Caco-2 (cell line): Measurements from ENCODE around the gene PRKAG1. TPM values are rescaled to one million over a fixed set of nuclear protein-coding genes. Genes with fewer than 3 reads are reported as not detected.

Experiments
- BruUV-seq: library from RNA; stranded (reverse); fragments of 400-500 nt; replicated peaks from 2 replicates; lab custom pipeline; 2021; lab: Mats Ljungman, UMichigan
- CTCF ChIA-PET: fragments of 300-600 bp; sonication (Branson Sonifier 250); formaldehyde crosslinking; loops from one replicate; lab custom pipeline; 2022; ENCODE audit warnings: antibody characterized with exemption; lab: Charles Lee
- POLR2A ChIA-PET: fragments of 300-600 bp; sonication (Branson Sonifier 250); formaldehyde crosslinking; loops from one replicate; lab custom pipeline; 2022; ENCODE audit warnings: antibody characterized with exemption; lab: Charles Lee
- DNase-seq, 2 experiments: peaks; one replicate each; pipeline versions ENCODE4 v3.0.0 to v3.0.0-alpha.2; 2020 to 2022
- H3K27me3 ChIP-seq: replicated peaks from 2 replicates; pipeline ENCODE4 v1.6.0; 2011; ENCODE audit warnings: low read length; ENCODE audit not compliant: control insufficient read depth, insufficient read depth
- H3K36me3 ChIP-seq: 2 replicates; pipeline ENCODE4 v1.5.1; 2011; ENCODE audit warnings: low read length; ENCODE audit not compliant: control insufficient read depth, insufficient read depth
- H3K4me1 ChIP-seq: fragments of 250-450 bp; sonication (Bioruptor Pico); 2 replicates; pipeline ENCODE4 v1.5.1; 2020; ENCODE audit warnings: mild to moderate bottlenecking
- H3K4me3 ChIP-seq: 2 replicates; pipeline ENCODE4 v1.5.1; 2011; ENCODE audit warnings: low read depth, mild to moderate bottlenecking, control low read depth, low read length
- H3K9me3 ChIP-seq: fragments of 250-450 bp; sonication (Bioruptor Pico); 2 replicates; pipeline ENCODE4 v1.5.1; 2020; ENCODE audit warnings: mild to moderate bottlenecking, moderate library complexity
- H3K27ac Mint-ChIP-seq: one replicate; pipeline ENCODE4 v1.8.0; 2022; ENCODE audit warnings: mixed read lengths; ENCODE audit not compliant: unreplicated experiment
- H3K27me3 Mint-ChIP-seq: one replicate; pipeline ENCODE4 v1.8.0; 2022; ENCODE audit warnings: mixed read lengths; ENCODE audit not compliant: insufficient read depth, unreplicated experiment
- H3K36me3 Mint-ChIP-seq: one replicate; pipeline ENCODE4 v1.8.0; 2022; ENCODE audit warnings: mild to moderate bottlenecking, mixed read lengths; ENCODE audit not compliant: insufficient read depth, unreplicated experiment
- H3K4me1 Mint-ChIP-seq: one replicate; pipeline ENCODE4 v1.8.0; 2022; ENCODE audit warnings: low read depth, mixed read lengths; ENCODE audit not compliant: unreplicated experiment
- H3K4me3 Mint-ChIP-seq: one replicate; pipeline ENCODE4 v1.8.0; 2022; ENCODE audit warnings: mild to moderate bottlenecking, moderate library complexity, mixed read lengths; ENCODE audit not compliant: unreplicated experiment
- H3K9me3 Mint-ChIP-seq: one replicate; pipeline ENCODE4 v1.8.0; 2022; ENCODE audit warnings: mixed read lengths; ENCODE audit not compliant: unreplicated experiment
- intact Hi-C: fragments of 100-400 bp; cut with micrococcal nuclease; formaldehyde crosslinking; loops from one replicate; pipeline ENCODE4 v1.10.0; 2022; ENCODE audit not compliant: unreplicated experiment
- total RNA-seq: library from RNA; stranded (reverse); gene quantifications from 2 replicates; pipeline ENCODE4 v1.2.3, GENCODE V29; 2022
- TF ChIP-seq, protein P1 (sequence below), 2 experiments: fragments of 200-600 bp in 1 of 2; IDR thresholded peaks; 1 replicate in 1 of 2; 2 replicates in 1 of 2; pipeline versions ENCODE4 v1.5.1 to v1.8.0; 2011 to 2022; ENCODE audit warnings: antibody characterized with exemption in 1 of 2, control low read depth in 1 of 2, inconsistent platforms in 1 of 2, low read depth in 1 of 2, low read length in 1 of 2, mild to moderate bottlenecking in 1 of 2, moderate library complexity in 1 of 2; ENCODE audit not compliant: insufficient read depth in 1 of 2, severe bottlenecking in 1 of 2, unreplicated experiment in 1 of 2

Gene PRKAG1
- total RNA-seq, 1 experiment from 2014 or later = 60.3 TPM

DNA sequence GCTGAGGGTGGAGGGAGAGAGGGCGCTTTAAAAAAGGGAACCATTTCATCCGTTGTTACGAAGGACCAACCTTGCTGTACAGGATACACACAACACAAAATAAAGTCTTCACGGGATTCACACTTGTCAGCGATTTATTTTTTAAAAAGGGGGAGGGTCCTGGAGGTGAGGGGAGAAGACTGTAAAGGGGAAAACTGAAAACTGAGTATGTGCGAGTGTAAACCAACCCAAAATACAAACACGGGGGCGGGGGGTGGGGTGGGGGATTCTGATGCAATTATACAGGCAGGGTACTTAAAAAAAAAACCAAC lies 499 bp upstream of the PRKAG1 start:
- intact Hi-C loops = no loop called here
- ChIA-PET POLR2A (interaction anchor here (0.6 kb wide), 1 partner anchor 129 kb away, joined by 3 read pairs; no protein-coding TSS in a partner anchor), CTCF (interaction anchor here (0.9 to 2.1 kb wide), 6 partner anchors 10 to 69 kb away, joined by 3 to 33 read pairs (median 6); partner anchors contain the start of gene DDN)
- H3K4me1 Mint-ChIP-seq = peaks cover 19% of the 10 kb centered on the region
- Histone ChIP-seq H3K27me3 (no peaks in the 10 kb centered on the region), H3K4me1 (0 out of 2 replicates have a peak, but pooled peaks cover 4% of the 10 kb centered on the region), H3K36me3 (no peaks in the 10 kb centered on the region), H3K9me3 (no peaks in the 10 kb centered on the region), H3K4me3 (peak overlapping the region; percentile 73)
- DNase-seq = no peak
- BruUV-seq = TSS peak; percentile 94
- no peaks in the 10 kb centered on the region for H3K27me3 Mint-ChIP-seq
- peak overlapping the region; percentile 91 for H3K4me3 Mint-ChIP-seq
- H3K9me3 Mint-ChIP-seq = no peaks in the 10 kb centered on the region
- H3K36me3 Mint-ChIP-seq = peaks cover 68% of the 10 kb centered on the region
- peak overlapping the region; percentile 98 for H3K27ac Mint-ChIP-seq
- TF ChIP-seq, protein P1, sequence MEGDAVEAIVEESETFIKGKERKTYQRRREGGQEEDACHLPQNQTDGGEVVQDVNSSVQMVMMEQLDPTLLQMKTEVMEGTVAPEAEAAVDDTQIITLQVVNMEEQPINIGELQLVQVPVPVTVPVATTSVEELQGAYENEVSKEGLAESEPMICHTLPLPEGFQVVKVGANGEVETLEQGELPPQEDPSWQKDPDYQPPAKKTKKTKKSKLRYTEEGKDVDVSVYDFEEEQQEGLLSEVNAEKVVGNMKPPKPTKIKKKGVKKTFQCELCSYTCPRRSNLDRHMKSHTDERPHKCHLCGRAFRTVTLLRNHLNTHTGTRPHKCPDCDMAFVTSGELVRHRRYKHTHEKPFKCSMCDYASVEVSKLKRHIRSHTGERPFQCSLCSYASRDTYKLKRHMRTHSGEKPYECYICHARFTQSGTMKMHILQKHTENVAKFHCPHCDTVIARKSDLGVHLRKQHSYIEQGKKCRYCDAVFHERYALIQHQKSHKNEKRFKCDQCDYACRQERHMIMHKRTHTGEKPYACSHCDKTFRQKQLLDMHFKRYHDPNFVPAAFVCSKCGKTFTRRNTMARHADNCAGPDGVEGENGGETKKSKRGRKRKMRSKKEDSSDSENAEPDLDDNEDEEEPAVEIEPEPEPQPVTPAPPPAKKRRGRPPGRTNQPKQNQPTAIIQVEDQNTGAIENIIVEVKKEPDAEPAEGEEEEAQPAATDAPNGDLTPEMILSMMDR (IDR thresholded peaks at IDR 0.05; ENCODE audit: insufficient read depth in 1 of 2, low read depth in 1 of 2, low read length in 1 of 2, severe bottlenecking in 1 of 2, unreplicated experiment in 1 of 2) = no peak

DNA sequence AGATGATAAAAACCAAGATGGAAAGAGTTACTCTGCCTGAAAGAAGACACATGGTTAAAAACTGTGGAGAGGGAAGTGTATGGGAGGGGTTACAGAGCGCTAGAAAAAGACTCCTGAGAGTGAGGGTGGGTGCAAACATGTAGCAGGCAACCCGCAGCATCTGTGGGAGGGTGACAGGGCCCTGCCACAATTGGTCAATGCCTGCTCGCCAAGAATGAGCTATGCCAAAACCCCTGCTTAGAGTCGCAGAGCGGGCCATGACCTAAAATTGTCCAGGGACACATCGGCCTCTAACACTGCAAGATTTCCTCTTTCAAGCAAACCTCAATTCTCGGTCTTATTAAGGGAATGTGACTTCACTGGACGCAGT lies 700 bp downstream of the PRKAG1 start:
- TF ChIP-seq, protein P1 (IDR thresholded peaks at IDR 0.05; ENCODE audit: insufficient read depth in 1 of 2, low read depth in 1 of 2, low read length in 1 of 2, severe bottlenecking in 1 of 2, unreplicated experiment in 1 of 2) = no peak
- intact Hi-C loops = loop anchor here (1.0 kb wide), 2 partner anchors 23 to 61 kb away; partner anchors contain the start of gene ARF3
- ChIA-PET POLR2A (interaction anchor here (0.8 to 1.0 kb wide), 3 partner anchors 20 to 60 kb away, joined by 3 to 6 read pairs (median 5); partner anchors contain the start of genes ARF3 and RHEBL1), CTCF (interaction anchor here (0.6 to 1.9 kb wide), 11 partner anchors 12 to 329 kb away, joined by 3 to 18 read pairs (median 5); partner anchors contain the start of genes ARF3, DDN, DNAJC22 and RHEBL1)
- Mint-ChIP-seq H3K4me3 (peak overlapping the region; percentile 91), H3K9me3 (no peaks in the 10 kb centered on the region), H3K4me1 (peaks cover 19% of the 10 kb centered on the region), H3K27ac (peak overlapping the region; percentile 98), H3K27me3 (no peaks in the 10 kb centered on the region), H3K36me3 (peaks cover 66% of the 10 kb centered on the region)
- Histone ChIP-seq H3K4me3 (peak overlapping the region; percentile 73), H3K9me3 (no peaks in the 10 kb centered on the region), H3K4me1 (0 out of 2 replicates have a peak, but pooled peaks cover 4% of the 10 kb centered on the region), H3K36me3 (no peaks in the 10 kb centered on the region), H3K27me3 (no peaks in the 10 kb centered on the region)
- DNase-seq = no peak
- BruUV-seq = no TSS peak

DNA sequence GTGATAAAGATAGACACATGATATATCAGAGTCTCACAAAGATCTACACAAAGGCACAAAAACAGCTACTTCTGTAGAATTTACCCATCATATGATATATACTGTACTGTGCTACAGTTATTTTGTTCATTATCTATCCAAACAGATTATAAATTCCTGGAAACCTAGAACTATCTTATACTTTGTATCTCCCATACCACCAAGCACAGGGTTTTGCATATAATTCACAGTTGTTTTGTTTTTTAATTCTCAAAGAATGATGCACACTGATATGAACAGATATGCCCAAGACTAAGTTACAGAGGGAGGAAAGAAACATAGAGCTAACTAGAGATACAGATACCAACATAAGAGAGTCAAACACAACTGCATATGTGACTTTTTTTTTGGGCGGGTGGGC lies 3.4 kb downstream of the PRKAG1 start:
- H3K36me3 ChIP-seq = no peaks in the 10 kb centered on the region
- no peaks in the 10 kb centered on the region for H3K27me3 ChIP-seq
- DNase-seq = no peak
- Mint-ChIP-seq H3K4me1 (peaks cover 26% of the 10 kb centered on the region), H3K4me3 (no peak overlapping the region), H3K27me3 (no peaks in the 10 kb centered on the region), H3K27ac (no peak overlapping the region), H3K36me3 (peaks cover 53% of the 10 kb centered on the region), H3K9me3 (no peaks in the 10 kb centered on the region)
- BruUV-seq = no TSS peak
- no peak overlapping the region for H3K4me3 ChIP-seq
- CTCF ChIA-PET = interaction anchor here (0.5 to 0.8 kb wide), 2 partner anchors 18 to 128 kb away, joined by 3 to 7 read pairs; no protein-coding TSS in a partner anchor
- TF ChIP-seq, protein P1 (IDR thresholded peaks at IDR 0.05; ENCODE audit: insufficient read depth in 1 of 2, low read depth in 1 of 2, low read length in 1 of 2, severe bottlenecking in 1 of 2, unreplicated experiment in 1 of 2) = no peak
- POLR2A ChIA-PET = no interaction called here
- H3K9me3 ChIP-seq = no peaks in the 10 kb centered on the region
- intact Hi-C loops = no loop called here
- H3K4me1 ChIP-seq = 0 out of 2 replicates have a peak, but pooled peaks cover 4% of the 10 kb centered on the region
